B cell (primary cell): Measurements from ENCODE around the gene SPOCD1. TPM values are rescaled to one million over a fixed set of nuclear protein-coding genes. Genes with fewer than 3 reads are reported as not detected.

Experiments used
- ATAC-seq: fragments of 200-7000 bp; cut with Tn5 transposase; one replicate; pipeline ENCODE4 v1.10.0; 2021; ENCODE audit warnings: low read depth, mild to moderate bottlenecking, moderate number of reproducible peaks, moderate library complexity
- CTCF ChIA-PET: fragments of 350-600 bp; sonication (Branson Sonifier 250); formaldehyde crosslinking; loops from one replicate; lab custom pipeline; 2021; ENCODE audit warnings: antibody characterized with exemption, inconsistent platforms; lab: Charles Lee
- POLR2A ChIA-PET: fragments of 350-600 bp; sonication (Branson Sonifier 250); formaldehyde crosslinking; loops from one replicate; lab custom pipeline; 2021; ENCODE audit warnings: antibody characterized with exemption; lab: Charles Lee
- DNase-seq: peaks from one replicate; pipeline ENCODE4 v3.0.0; 2013
- H2AFZ ChIP-seq: 2 replicates; pipeline ENCODE4 v1.6.1; 2012; ENCODE audit warnings: mild to moderate bottlenecking, low read depth, low read length; ENCODE audit not compliant: insufficient read depth, poor library complexity, severe bottlenecking
- H3K27ac ChIP-seq, 2 donors: 1 replicate in 1 of 2; 2 replicates in 1 of 2; pipeline ENCODE4 v1.5.1; 2012 to 2013; ENCODE audit warnings: low read length in 2 of 2, mild to moderate bottlenecking in 2 of 2, moderate library complexity in 1 of 2
- H3K27me3 ChIP-seq, 4 experiments: fragments of 200-600 bp in 1 of 4; sonication (generic) in 1 of 4; replicated peaks in 1 of 4; 1 replicate in 2 of 4; 2 replicates in 2 of 4; pipeline versions ENCODE4 v1.6.1 to v1.7.0; 2013 to 2016; ENCODE audit warnings: low read length in 3 of 4, mild to moderate bottlenecking in 2 of 4, mixed read lengths in 1 of 4, moderate library complexity in 1 of 4; ENCODE audit not compliant: insufficient read depth in 4 of 4, control insufficient read depth in 3 of 4; ENCODE audit errors: control extremely low read depth in 1 of 4
- H3K36me3 ChIP-seq, 2 experiments: replicated peaks in 1 of 2; 1 replicate in 1 of 2; 2 replicates in 1 of 2; pipeline versions ENCODE4 v1.6.1 to v1.7.1; 2013; ENCODE audit warnings: low read length in 1 of 2; ENCODE audit not compliant: insufficient read depth in 2 of 2, control insufficient read depth in 1 of 2; ENCODE audit errors: control extremely low read depth in 1 of 2, extremely low read depth in 1 of 2
- H3K4me1 ChIP-seq, 2 donors: fragments of 200-600 bp in 1 of 2; sonication (generic) in 1 of 2; 1 replicate in 1 of 2; 2 replicates in 1 of 2; pipeline versions ENCODE4 v1.5.1 to v1.6.1; 2013 to 2017; ENCODE audit warnings: low read length in 2 of 2; ENCODE audit not compliant: control insufficient read depth in 2 of 2, insufficient read depth in 2 of 2
- H3K4me2 ChIP-seq: replicated peaks from 2 replicates; pipeline ENCODE3; 2012; ENCODE audit warnings: mild to moderate bottlenecking, low read depth, low read length; ENCODE audit not compliant: poor library complexity, severe bottlenecking
- H3K4me3 ChIP-seq, 5 experiments: fragments of 200-600 bp in 1 of 5; sonication (generic) in 1 of 5; 1 replicate in 3 of 5; 2 replicates in 2 of 5; pipeline versions ENCODE4 v1.5.1 to v1.7.0; 2011 to 2016; ENCODE audit warnings: low read length in 4 of 5, mild to moderate bottlenecking in 4 of 5, low read depth in 2 of 5, control low read depth in 1 of 5, moderate library complexity in 1 of 5; ENCODE audit not compliant: insufficient read depth in 1 of 5; ENCODE audit errors: control extremely low read depth in 1 of 5, extremely low read depth in 1 of 5
- H3K79me2 ChIP-seq: fragments of 200-600 bp; sonication (generic); one replicate; pipeline ENCODE4 v1.6.0; 2016; ENCODE audit warnings: low read length; ENCODE audit not compliant: control insufficient read depth, insufficient read depth
- H3K9ac ChIP-seq: fragments of 200-600 bp; sonication (generic); 2 replicates; pipeline ENCODE4 v1.6.1; 2017; ENCODE audit warnings: mild to moderate bottlenecking, low read length, moderate library complexity
- H3K9me3 ChIP-seq, 3 donors: one replicate each; pipeline versions ENCODE4 v1.6.1 to v1.7.1; 2013; ENCODE audit warnings: low read length in 2 of 3; ENCODE audit not compliant: control insufficient read depth in 2 of 3, insufficient read depth in 1 of 3; ENCODE audit errors: control extremely low read depth in 1 of 3
- H4K20me1 ChIP-seq: 2 replicates; pipeline ENCODE4 v1.6.0; 2012; ENCODE audit warnings: mild to moderate bottlenecking, low read length; ENCODE audit not compliant: insufficient read depth, control insufficient read depth, poor library complexity, severe bottlenecking
- H3K27ac Mint-ChIP-seq: one replicate; pipeline ENCODE4 v1.8.0; 2021; ENCODE audit warnings: mixed read lengths
- H3K27me3 Mint-ChIP-seq: one replicate; pipeline ENCODE4 v1.8.0; 2021; ENCODE audit warnings: mixed read lengths
- H3K4me1 Mint-ChIP-seq: one replicate; pipeline ENCODE4 v1.8.0; 2021; ENCODE audit warnings: mixed read lengths
- H3K4me3 Mint-ChIP-seq: one replicate; pipeline ENCODE4 v1.8.0; 2021; ENCODE audit warnings: mixed read lengths
- H3K9me3 Mint-ChIP-seq: one replicate; pipeline ENCODE4 v1.8.0; 2022; ENCODE audit warnings: mixed read lengths; ENCODE audit not compliant: insufficient read depth
- EZH2 ChIP-seq: IDR thresholded peaks from 2 replicates; pipeline ENCODE4 v1.6.1; 2012; ENCODE audit warnings: borderline replicate concordance, low read depth, mild to moderate bottlenecking, moderate library complexity, low read length; ENCODE audit not compliant: insufficient read depth, poor library complexity, severe bottlenecking
- WGBS: methylation state at CpG from one replicate; pipeline ENCODE4 v1.1.5; 2013; ENCODE audit warnings: missing lambda C conversion rate; ENCODE audit not compliant: insufficient coverage; 5-methylcytosine and 5-hydroxymethylcytosine counted together
- intact Hi-C: fragments of 100-400 bp; cut with micrococcal nuclease; formaldehyde crosslinking; loops from one replicate; pipeline ENCODE4 v1.10.0; 2022
- polyA plus RNA-seq: library from polyadenylated mRNA; depleted of rRNA; stranded (reverse); fragments of >200 nt; gene quantifications from 2 replicates; pipeline ENCODE4 v1.2.3, GENCODE V29; 2012
- total RNA-seq, 2 donors: library from RNA; stranded (reverse); fragments of 120-200 nt in 1 of 2; gene quantifications; 1 replicate in 1 of 2; 2 replicates in 1 of 2; pipeline versions ENCODE4 v1.2.3 to v1.2.4, GENCODE V29; 2013 to 2022
- TF ChIP-seq, protein P1 (sequence below): fragments of 200-600 bp; IDR thresholded peaks from one replicate; pipeline ENCODE4 v1.8.0; 2022; ENCODE audit warnings: antibody characterized with exemption, mild to moderate bottlenecking

Gene SPOCD1
- total and polyA plus RNA-seq, 2 donors (not counting 1 experiment from before 2014, with no cell fraction given), result not detected

DNA sequence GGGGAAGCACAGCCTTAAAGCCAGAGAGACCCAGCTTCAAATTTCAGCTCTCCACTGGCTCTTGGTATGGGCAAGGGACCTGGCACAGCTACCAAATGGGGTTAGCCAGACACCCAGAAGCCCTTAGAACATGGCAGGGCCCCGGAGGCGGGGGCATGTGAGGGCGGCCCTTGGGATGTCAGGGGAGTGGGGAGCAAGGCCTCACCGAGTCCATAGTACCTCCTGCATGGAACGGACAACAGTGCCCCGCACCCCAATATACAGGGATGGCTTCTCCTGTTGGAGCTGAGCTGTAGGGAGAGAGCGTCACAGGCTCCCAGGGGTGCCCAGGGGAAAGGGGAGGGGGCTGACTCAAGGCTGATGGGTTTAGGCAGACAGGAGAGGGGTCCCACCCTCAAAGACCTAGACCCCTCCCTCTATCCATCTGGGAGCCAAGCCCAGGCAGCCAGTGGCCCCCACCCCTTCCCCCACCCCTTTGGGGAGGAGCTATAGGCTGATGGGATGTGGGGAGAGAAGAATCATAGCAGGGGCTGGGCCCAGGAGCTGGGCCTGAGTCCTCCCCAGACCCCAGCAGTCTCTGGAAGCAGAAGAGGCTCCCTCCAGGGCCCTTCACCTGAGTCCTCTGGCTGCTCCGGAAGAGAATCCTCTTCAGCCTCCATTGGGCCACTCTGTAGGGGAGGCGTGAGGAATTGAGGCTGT, 16.5 kb downstream of the SPOCD1 start:
- 94% methylated on average over 6 of the region's 9 CpGs for WGBS

More for the DNA sequence above, 16.5 kb downstream of the SPOCD1 start:
- Histone ChIP-seq H3K4me1 (peaks cover 9% of the 10 kb centered on the region in 2 donors), H3K9ac (no peak overlapping the region), H3K36me3 (no peaks in the 10 kb centered on the region), H3K79me2 (no peaks in the 10 kb centered on the region), H3K27me3 (peaks cover 0 to 13% (median 3%) of the 10 kb centered on the region in 4 experiments), H3K9me3 (no peaks in the 10 kb centered on the region), H2AFZ (no peak overlapping the region), H4K20me1 (no peaks in the 10 kb centered on the region), H3K4me2 (no peak overlapping the region), H3K27ac (no peak overlapping the region), H3K4me3 (no peak overlapping the region)
- H3K27ac Mint-ChIP-seq, result no peak overlapping the region
- no peaks in the 10 kb centered on the region for H3K9me3 Mint-ChIP-seq
- TF ChIP-seq, protein P1, sequence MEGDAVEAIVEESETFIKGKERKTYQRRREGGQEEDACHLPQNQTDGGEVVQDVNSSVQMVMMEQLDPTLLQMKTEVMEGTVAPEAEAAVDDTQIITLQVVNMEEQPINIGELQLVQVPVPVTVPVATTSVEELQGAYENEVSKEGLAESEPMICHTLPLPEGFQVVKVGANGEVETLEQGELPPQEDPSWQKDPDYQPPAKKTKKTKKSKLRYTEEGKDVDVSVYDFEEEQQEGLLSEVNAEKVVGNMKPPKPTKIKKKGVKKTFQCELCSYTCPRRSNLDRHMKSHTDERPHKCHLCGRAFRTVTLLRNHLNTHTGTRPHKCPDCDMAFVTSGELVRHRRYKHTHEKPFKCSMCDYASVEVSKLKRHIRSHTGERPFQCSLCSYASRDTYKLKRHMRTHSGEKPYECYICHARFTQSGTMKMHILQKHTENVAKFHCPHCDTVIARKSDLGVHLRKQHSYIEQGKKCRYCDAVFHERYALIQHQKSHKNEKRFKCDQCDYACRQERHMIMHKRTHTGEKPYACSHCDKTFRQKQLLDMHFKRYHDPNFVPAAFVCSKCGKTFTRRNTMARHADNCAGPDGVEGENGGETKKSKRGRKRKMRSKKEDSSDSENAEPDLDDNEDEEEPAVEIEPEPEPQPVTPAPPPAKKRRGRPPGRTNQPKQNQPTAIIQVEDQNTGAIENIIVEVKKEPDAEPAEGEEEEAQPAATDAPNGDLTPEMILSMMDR, result no peak
- TF ChIP-seq EZH2, result no peak
- peaks cover 23% of the 10 kb centered on the region for H3K27me3 Mint-ChIP-seq
- intact Hi-C loops, result no loop called here
- peaks cover 14% of the 10 kb centered on the region for H3K4me1 Mint-ChIP-seq
- no peak overlapping the region for H3K4me3 Mint-ChIP-seq
- no peak for DNase-seq
- POLR2A ChIA-PET, result interaction anchor here (0.6 kb wide), 1 partner anchor 114 kb away, joined by 4 read pairs; no protein-coding TSS in a partner anchor
- CTCF ChIA-PET, result interaction anchor here (1.0 to 3.2 kb wide), 3 partner anchors 10 to 165 kb away, joined by 3 to 14 read pairs (median 5); no protein-coding TSS in a partner anchor
- no peak for ATAC-seq
